NB4 (cell line): ENCODE data around the gene TPM1.

Experiments used
- CTCF ChIP-seq: IDR thresholded peaks from one replicate; pipeline ENCODE4 v1.5.1; 2012; ENCODE audit warnings: low read depth, low read length
- MAX ChIP-seq: IDR thresholded peaks from 2 replicates; pipeline ENCODE4 v1.6.1; 2011; ENCODE audit warnings: low read depth, low read length
- MYC ChIP-seq: IDR thresholded peaks from 2 replicates; pipeline ENCODE4 v1.6.1; 2011; ENCODE audit warnings: low read depth, low read length
- POLR2A ChIP-seq: IDR thresholded peaks from 2 replicates; pipeline ENCODE4 v1.6.1; 2011; ENCODE audit warnings: mild to moderate bottlenecking; ENCODE audit not compliant: insufficient read length; ENCODE audit errors: extremely low read depth

GRCh38 chr15:63046917-63047760 is 4.6 kb downstream of the TPM1 start:
- no peak for TF ChIP-seq CTCF
- no peak for TF ChIP-seq POLR2A
- TF ChIP-seq MYC: no peak
- no peak for TF ChIP-seq MAX
